SU-DHL-6 (cell line): Measurements from ENCODE around the gene KIF21B.
"Not testable (repeated sequence)": the region's sequence is repeated elsewhere in the genome, so short reads cannot be mapped to it uniquely, and the experiment has no call there.

ENCODE experiments used
- H2AFZ ChIP-seq: fragments of 200-600 bp; sonication (generic); 2 replicates; pipeline ENCODE4 v1.6.1; 2014; ENCODE audit warnings: low read depth, mild to moderate bottlenecking, moderate library complexity, mixed read lengths, antibody characterized with exemption, low read length; ENCODE audit not compliant: severe bottlenecking
- H3F3A ChIP-seq: fragments of 200-600 bp; shearing (Covaris generic); 2 replicates; pipeline ENCODE4 v1.6.0; 2016; ENCODE audit warnings: antibody characterized with exemption, mild to moderate bottlenecking; ENCODE audit not compliant: insufficient read depth
- H3K27ac ChIP-seq: fragments of 200-600 bp; sonication (generic); 2 replicates; pipeline ENCODE4 v1.5.1; 2016; ENCODE audit warnings: low read depth, mild to moderate bottlenecking, low read length, moderate library complexity, mixed read lengths
- H3K27me3 ChIP-seq: fragments of 200-600 bp; sonication (generic), shearing (Covaris generic); 2 replicates; pipeline ENCODE4 v1.6.0; 2014; ENCODE audit warnings: mild to moderate bottlenecking, low read length
- H3K36me3 ChIP-seq: fragments of 200-600 bp; sonication (generic); 2 replicates; pipeline ENCODE4 v1.6.1; 2014; ENCODE audit warnings: mild to moderate bottlenecking, low read length, mixed read lengths
- H3K4me2 ChIP-seq: fragments of 300-600, 200-600 bp; shearing (Covaris generic), sonication (generic); 2 replicates; pipeline ENCODE4 v1.6.0; 2014; ENCODE audit warnings: low read length, low read depth, mild to moderate bottlenecking; ENCODE audit not compliant: poor library complexity, severe bottlenecking
- H3K4me3 ChIP-seq: fragments of 200-600 bp; sonication (generic); 2 replicates; pipeline ENCODE4 v1.5.1; 2014; ENCODE audit warnings: antibody characterized with exemption, low read length, mild to moderate bottlenecking, mixed read lengths; ENCODE audit not compliant: insufficient read depth, poor library complexity, severe bottlenecking
- H3K79me2 ChIP-seq: fragments of 200-600 bp; sonication (generic); 2 replicates; pipeline ENCODE4 v1.6.1; 2014; ENCODE audit warnings: mild to moderate bottlenecking, low read length, moderate library complexity; ENCODE audit not compliant: insufficient read depth
- H3K9ac ChIP-seq: fragments of 200-600 bp; sonication (generic); 2 replicates; pipeline ENCODE4 v1.7.0; 2014; ENCODE audit warnings: mild to moderate bottlenecking, low read length
- H3K9me2 ChIP-seq: fragments of 200-600 bp; sonication (generic); replicated peaks from 2 replicates; pipeline ENCODE4 v1.6.1; 2014; ENCODE audit warnings: low read length; ENCODE audit not compliant: insufficient read depth
- H3K9me3 ChIP-seq: fragments of 200-600 bp; sonication (generic); 2 replicates; pipeline ENCODE4 v1.6.1; 2014; ENCODE audit warnings: low read length, mixed read lengths; ENCODE audit not compliant: insufficient read depth
- H4K20me1 ChIP-seq: fragments of 200-600 bp; sonication (generic); 2 replicates; pipeline ENCODE4 v1.6.1; 2014; ENCODE audit warnings: low read depth, mild to moderate bottlenecking, antibody characterized with exemption, low read length, moderate library complexity, mixed read lengths
- CTCF ChIP-seq: fragments of 200-600 bp; sonication (generic); IDR thresholded peaks from one replicate; pipeline ENCODE4 v1.5.1; 2017; ENCODE audit warnings: antibody characterized with exemption, mild to moderate bottlenecking, low read length, moderate library complexity; ENCODE audit not compliant: insufficient read depth, poor library complexity, severe bottlenecking
- EZH2phosphoT487 ChIP-seq: fragments of 200-600 bp; sonication (generic), shearing (Covaris generic); conservative IDR thresholded peaks from 2 replicates; pipeline ENCODE4 v1.6.1; 2018; ENCODE audit warnings: mild to moderate bottlenecking, antibody characterized with exemption, low read length, moderate library complexity, mixed read lengths

KIF21B gene

GRCh38 chr1:200947059-200947566 is 76.4 kb downstream of the KIF21B start:
- Histone ChIP-seq H2AFZ (no peak overlapping the region), H3K9me2 (no peaks in the 10 kb centered on the region), H4K20me1 (no peaks in the 10 kb centered on the region), H3K9me3 (no peaks in the 10 kb centered on the region), H3K27me3 (no peaks in the 10 kb centered on the region), H3K4me3 (no peak overlapping the region), H3K36me3 (no peaks in the 10 kb centered on the region), H3K79me2 (no peaks in the 10 kb centered on the region), H3K4me2 (no peak overlapping the region), H3K9ac (no peak overlapping the region), H3F3A (no peaks in the 10 kb centered on the region), H3K27ac (no peak overlapping the region)
- TF ChIP-seq CTCF (no peak), EZH2phosphoT487 (no peak)

GRCh38 chr1:200945111-200945510 is 78.4 kb downstream of the KIF21B start:
- H3K9me2 ChIP-seq: no peaks in the 10 kb centered on the region
- TF ChIP-seq EZH2phosphoT487: no peak
- no peak for TF ChIP-seq CTCF
- no peaks in the 10 kb centered on the region for H4K20me1 ChIP-seq
- no peak overlapping the region for H3K27ac ChIP-seq
- H3K4me2 ChIP-seq: no peak overlapping the region
- no peaks in the 10 kb centered on the region for H3F3A ChIP-seq
- H3K79me2 ChIP-seq: no peaks in the 10 kb centered on the region
- no peak overlapping the region for H3K9ac ChIP-seq
- H3K36me3 ChIP-seq: no peaks in the 10 kb centered on the region
- no peak overlapping the region for H2AFZ ChIP-seq
- no peaks in the 10 kb centered on the region for H3K27me3 ChIP-seq
- no peaks in the 10 kb centered on the region for H3K9me3 ChIP-seq
- no peak overlapping the region for H3K4me3 ChIP-seq

GRCh38 chr1:200938955-200939354 is 84.6 kb downstream of the KIF21B start:
- no peak for TF ChIP-seq EZH2phosphoT487
- TF ChIP-seq CTCF: no peak
- Histone ChIP-seq H3K36me3 (no peaks in the 10 kb centered on the region), H3K9me3 (no peaks in the 10 kb centered on the region), H2AFZ (no peak overlapping the region), H3K4me3 (no peak overlapping the region), H3F3A (no peaks in the 10 kb centered on the region), H4K20me1 (no peaks in the 10 kb centered on the region), H3K79me2 (no peaks in the 10 kb centered on the region), H3K4me2 (no peak overlapping the region), H3K9ac (no peak overlapping the region), H3K9me2 (no peaks in the 10 kb centered on the region), H3K27ac (no peak overlapping the region), H3K27me3 (no peaks in the 10 kb centered on the region)

GRCh38 chr1:200935286-200935962 is 88.1 kb downstream of the KIF21B start:
- not testable (repeated sequence) for H3K36me3 ChIP-seq, H3K9me3 ChIP-seq, H3K79me2 ChIP-seq, H2AFZ ChIP-seq, H3F3A ChIP-seq, H3K27me3 ChIP-seq, H3K27ac ChIP-seq, H3K9ac ChIP-seq, H3K4me3 ChIP-seq, H3K4me2 ChIP-seq, H4K20me1 ChIP-seq, H3K9me2 ChIP-seq
